HG02970 (cell line): ENCODE data around the gene SRGAP3.
A peak's percentile ranks its signal among the peaks of the same experiment; 100 is the strongest.

Experiments
- ATAC-seq: cut with Tn5 transposase; IDR thresholded peaks from one replicate; pipeline ENCODE4 v1.9.1; 2021; ENCODE audit warnings: mild to moderate bottlenecking, moderate library complexity, moderate number of reproducible peaks; ENCODE audit not compliant: unreplicated experiment, low FRiP score

Gene SRGAP3

DNA sequence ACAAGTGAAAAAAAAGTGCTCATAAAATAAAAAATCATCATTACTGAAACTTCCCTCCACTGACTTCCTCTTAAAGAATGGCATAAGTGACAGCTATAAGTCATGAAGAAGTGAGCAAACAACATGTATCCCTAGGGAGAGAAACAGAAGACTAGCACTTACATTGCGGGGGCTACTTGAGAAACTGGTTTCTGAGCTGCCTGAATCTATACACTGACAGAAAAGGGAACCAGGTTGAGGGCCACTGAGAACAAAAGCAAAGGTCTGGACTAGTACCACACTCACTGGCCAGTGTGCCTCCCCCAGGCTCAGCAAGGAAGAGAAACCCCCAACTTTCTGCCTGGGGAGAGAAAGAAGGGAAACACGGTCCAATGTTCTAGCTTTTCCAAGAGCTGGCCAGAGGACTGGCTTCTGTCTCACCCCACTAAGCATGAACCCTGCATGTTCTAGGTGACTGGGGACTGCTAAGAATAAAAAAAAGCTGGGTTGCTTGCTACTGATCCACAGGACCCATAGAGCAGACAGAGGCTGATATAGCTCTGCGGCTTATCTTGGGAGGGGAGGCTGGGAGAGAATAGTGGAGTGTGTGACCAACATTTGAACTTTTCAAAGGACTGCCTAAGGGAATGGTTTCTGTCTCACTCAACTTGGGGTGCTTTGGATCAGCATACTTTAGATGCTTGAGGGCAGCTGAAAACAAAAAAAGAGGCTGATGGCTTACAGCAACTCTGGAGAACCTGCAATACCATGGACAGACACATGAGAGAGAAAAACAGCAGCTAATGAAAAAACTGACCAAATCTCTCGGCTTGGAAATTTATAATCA, 294.3 kb downstream of the SRGAP3 start:
- peak; percentile 83 for ATAC-seq

DNA sequence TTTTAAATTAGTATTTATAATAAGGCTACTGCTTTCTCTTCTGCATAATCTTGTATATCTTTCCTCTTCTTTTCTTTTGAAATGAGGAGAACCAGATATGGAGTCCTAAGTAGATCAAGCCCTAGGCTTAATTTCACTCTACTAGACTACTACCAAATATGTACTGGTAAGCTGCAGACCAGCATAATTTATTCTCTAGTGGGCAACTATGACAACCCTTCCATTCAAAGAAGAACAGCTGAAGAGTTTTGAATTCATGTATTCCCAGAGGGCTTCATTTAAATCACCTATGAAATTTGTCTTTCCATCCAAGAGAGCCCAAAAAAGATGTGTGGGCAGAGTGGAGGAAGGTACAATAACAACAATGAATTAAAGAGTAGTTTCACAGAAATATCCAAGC, 296.1 kb downstream of the SRGAP3 start:
- no peak for ATAC-seq

DNA sequence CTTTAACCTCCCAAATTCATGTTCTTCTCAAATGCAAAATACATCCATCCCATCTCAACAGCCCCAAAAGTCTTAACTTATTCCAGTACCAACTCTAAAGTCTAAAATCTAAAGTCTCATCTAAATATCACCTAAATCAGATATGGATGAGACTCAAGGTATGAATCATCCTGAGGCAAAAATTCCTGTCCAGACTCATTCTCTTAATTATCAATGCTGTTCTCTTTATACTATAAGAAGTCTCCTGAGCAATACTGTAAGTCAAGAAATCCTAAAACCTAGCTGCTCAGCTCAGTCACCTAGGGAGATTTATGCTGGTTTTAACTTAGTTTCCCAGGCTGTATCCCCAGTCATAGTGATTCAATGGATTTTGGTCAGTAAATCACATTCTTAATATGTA, 297.3 kb downstream of the SRGAP3 start:
- no peak for ATAC-seq

DNA sequence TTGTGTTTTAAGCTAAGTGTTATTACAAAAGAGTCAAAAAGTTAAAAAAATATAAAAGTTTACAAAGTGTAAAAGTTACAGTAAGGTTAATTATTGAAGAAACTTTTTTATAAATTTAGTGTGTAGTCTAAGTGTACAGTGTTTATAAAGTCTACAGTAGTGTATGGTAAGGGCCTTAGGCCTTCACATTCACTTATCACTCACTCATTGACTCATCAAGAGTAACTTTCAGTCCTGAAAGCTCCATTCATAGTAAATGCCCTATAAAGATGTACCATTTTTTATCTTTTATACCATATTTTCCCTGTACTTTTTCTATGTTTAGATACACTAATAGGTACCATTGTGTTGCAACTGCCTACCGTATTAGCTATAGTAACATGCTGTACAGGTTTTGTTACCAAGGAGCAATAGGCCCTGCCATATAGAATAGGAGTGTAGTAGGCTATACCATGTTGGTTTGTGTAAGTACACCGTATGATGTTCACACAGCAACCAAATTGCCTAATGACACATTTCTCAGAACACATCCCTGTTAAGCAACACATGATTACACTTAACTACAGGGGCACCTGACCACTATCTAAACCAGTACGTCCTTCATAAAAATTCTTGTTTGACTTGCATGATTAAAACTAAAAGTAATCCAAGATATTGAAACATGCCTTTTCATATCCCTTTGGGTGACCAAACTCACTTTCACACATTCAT, 303.4 kb downstream of the SRGAP3 start:
- ATAC-seq, result no peak

DNA sequence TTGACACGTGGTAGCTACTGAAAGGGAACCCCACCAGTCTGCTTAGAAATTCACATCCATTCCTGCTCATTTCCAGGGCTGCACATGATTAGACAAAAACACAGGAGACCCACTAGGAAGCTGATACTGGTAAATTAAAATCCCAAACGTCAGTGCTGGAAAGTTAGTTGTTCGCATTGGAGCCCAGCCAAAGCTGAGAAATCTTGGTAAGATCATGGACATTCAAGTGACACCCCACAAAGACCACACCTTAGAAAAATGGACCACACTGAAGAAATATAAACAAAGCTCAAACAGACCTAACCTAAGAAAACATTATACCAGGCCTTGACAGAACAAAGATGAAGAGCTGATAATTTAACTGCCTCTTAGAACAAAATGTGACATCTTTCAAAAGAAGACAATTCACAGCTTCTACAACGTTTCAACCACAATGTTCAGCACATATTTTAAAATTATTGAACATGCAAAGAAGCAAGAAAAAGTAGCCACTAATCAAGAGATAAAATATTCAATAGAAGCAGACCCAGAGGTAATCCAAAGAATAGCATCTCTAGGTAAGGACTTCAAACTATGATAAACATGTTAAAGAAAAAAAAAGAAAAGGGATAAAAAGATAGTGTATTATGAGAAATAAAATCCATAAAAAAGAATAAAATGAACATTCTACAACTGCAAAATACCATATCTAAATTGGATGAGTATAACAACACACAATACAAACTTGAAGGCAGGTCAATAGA, 306.5 kb downstream of the SRGAP3 start:
- no peak for ATAC-seq

DNA sequence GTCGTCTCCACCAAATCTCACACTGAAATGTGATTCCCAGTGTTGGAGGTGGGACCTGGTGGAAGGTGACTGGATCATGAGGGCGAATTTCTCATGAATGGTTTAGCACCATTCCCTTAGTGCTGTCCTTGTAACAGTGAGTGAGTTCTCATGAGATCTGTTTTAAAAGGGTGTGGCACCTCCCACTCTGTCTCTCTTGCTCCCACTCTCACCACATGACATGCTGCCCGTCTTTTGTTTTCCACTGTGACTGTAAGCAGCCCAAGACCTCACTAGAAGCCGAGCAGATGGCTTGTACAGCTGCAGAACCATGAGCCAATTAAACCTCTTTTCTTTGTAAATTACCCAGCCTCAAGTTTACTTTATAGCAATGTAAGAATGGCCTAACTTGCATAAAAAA, 307.3 kb downstream of the SRGAP3 start:
- no peak for ATAC-seq

DNA sequence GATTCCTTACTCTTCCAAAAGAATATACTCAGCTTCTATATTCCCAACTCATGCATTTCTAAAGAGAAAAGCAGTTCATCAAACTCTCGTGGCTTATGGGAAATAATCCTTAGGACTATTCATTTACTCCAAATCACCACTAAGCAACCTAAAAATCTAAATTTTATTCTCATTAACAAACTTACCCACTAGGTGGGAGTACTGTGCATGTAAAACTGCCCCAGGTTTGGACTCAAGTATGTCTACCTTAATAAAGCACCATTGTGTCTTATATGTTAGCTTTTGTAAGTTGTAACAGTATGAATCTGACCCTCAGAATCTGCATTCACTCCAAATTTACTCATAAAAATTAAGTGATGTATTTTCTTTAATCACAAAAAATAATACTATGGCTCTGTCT, 311.4 kb downstream of the SRGAP3 start:
- ATAC-seq, result no peak

DNA sequence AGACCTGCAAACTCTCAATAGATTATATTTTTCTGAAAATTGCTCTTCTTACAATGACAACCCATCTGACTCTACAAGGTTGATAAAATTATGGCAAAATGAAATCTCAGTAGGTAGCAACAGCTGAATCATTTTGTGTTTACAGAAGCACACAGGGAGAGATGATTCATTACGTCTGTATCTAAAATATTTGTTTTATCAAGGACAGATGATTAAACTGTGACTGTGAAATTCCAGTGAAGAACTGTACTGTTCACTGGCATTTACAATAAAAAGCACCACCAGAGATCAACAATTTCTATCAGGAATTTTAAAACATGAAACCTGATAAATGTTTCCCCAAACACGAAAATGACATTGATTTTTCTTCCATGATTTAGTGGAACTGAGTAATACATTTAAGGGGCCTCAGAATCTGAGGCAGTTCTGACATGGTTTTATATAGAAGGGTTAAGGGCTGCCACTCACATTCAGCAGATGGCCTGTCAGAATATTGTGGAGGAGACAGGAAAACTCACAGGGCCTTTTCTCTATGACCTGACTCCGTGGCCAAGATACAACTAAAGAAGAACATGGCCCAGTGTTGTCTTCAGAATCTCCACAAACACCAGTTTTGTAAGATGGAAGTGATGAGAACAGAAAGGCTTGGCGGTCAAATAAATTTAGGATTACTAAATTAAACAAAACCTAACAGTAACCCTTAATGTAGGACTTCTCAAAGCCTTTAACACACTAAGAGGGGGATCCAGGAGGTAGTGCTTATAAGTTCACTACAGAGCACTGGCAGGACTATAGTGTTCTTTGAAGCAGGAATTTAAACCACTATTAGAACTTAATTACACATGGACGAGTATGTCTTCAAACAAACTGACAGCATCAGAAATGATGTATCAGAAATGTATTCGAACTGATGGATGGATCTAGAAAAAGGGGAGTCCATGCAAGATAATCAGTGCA, 312.1 kb downstream of the SRGAP3 start:
- no peak for ATAC-seq

DNA sequence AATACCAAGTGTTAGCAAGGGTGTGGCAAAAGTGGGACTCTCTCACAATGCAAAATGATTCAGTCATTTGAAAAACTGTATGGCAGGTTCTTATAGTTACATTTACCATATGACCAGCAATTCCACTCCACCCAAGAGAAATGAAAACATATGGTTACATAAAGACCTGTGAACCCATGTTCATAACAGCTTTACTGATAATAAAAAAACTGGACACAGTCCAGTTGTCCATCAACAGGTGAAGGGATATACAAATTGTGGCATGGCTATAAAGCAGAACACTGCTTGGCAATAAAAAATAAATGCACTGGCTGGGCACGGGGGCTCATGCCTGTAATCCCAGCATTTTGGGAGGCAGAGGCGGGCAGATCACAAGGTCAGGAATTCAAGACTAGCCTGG, 316.9 kb downstream of the SRGAP3 start:
- no peak for ATAC-seq

DNA sequence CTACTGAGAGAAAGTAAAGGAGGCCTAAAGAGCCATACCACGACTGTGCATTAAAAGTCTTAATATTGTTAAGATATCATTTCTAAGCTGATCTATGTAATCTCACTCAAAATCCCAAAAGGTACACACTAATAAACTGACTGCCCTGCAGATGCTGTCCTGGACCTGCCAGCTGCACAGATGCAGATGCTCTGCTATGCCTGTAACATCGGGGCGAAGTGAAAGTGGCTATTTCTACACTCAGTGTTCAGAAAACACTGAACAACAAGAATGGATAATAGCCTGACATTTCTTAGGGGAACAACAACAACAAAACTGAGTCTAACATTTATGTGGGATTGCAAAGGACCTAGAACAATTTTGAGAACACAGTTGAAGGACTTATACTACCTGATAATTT, 318.1 kb downstream of the SRGAP3 start:
- no peak for ATAC-seq
